Gastrocnemius medialis (tissue), 4 donors: ENCODE results near the gene AUTS2.

Experiments used
- POLR2A ChIP-seq, 2 donors: fragments of 450-650 bp; IDR thresholded peaks; one replicate each; pipeline ENCODE4 v1.6.1; 2017; ENCODE audit warnings: antibody characterized with exemption in 2 of 2, mild to moderate bottlenecking in 2 of 2, moderate library complexity in 2 of 2
- TF ChIP-seq, protein P1 (sequence below), 5 experiments: fragments of 450-650 bp in 3 of 5; fragments of 200-600 bp in 2 of 5; sonication (generic) in 2 of 5; IDR thresholded peaks in 4 of 5; conservative IDR thresholded peaks in 1 of 5; 1 replicate in 4 of 5; 2 replicates in 1 of 5; pipeline ENCODE4 v1.5.1; 2016 to 2019; ENCODE audit warnings: antibody characterized with exemption in 5 of 5, mild to moderate bottlenecking in 3 of 5, moderate library complexity in 3 of 5

- TF ChIP-seq, protein P1, sequence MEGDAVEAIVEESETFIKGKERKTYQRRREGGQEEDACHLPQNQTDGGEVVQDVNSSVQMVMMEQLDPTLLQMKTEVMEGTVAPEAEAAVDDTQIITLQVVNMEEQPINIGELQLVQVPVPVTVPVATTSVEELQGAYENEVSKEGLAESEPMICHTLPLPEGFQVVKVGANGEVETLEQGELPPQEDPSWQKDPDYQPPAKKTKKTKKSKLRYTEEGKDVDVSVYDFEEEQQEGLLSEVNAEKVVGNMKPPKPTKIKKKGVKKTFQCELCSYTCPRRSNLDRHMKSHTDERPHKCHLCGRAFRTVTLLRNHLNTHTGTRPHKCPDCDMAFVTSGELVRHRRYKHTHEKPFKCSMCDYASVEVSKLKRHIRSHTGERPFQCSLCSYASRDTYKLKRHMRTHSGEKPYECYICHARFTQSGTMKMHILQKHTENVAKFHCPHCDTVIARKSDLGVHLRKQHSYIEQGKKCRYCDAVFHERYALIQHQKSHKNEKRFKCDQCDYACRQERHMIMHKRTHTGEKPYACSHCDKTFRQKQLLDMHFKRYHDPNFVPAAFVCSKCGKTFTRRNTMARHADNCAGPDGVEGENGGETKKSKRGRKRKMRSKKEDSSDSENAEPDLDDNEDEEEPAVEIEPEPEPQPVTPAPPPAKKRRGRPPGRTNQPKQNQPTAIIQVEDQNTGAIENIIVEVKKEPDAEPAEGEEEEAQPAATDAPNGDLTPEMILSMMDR (IDR thresholded peaks at IDR 0.05 in 4 of 5, conservative IDR thresholded peaks at IDR 0.05 in 1 of 5) = no peak
- no peak for TF ChIP-seq POLR2A (IDR thresholded peaks at IDR 0.05)
These were observed 430.3 kb downstream of the AUTS2 start for GRCh38 chr7:70028620-70029019.
